ENCODE results near the gene NPC1. TPM values are rescaled to one million over a fixed set of nuclear protein-coding genes. Genes with fewer than 3 reads are reported as not detected.

NPC1 gene
- total RNA-seq, 1 donor from 2014 or later: 143 TPM

DNA sequence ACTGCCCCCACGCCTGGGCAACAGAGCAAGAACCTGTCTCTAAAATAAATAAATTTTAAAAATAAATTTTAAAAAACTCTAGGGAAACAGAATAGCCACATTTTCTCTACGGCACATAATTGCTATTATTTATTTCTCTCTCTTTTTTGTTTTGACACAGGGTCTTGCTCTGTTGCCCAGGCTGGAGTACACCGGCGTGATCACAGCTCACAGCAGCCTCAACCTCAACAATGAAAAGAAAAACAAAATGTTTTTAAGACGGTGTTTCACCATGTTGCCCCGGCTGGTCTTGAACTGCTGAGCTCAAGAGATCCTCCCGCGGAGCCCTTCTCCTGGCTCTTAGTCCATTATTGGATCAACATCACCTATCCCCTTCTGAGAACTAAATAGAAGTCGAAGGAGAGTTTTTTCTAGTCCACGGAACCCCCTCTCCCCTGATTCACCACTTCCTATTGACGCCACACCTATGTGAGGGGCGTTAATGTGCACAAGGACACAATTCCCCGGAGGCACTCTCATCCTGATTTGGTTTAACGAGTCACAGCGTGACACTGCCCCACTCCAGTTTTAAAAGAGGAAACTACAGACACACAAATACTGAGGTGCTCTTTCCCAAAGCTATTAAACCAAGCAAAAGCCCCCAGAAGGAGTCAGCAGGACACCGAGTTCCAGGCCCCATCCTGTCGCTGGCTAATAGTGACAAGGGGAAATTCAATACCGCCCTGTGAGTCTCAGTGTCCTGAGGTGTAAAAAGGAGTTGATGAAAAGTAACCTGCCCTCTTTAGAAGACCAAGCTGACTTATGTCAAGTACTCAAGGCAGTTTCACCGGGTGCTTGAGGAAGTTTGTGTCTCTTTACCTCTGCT lies 1.1 kb downstream of the NPC1 start:
- Histone ChIP-seq H3K4me3 (peak overlapping the region; percentile 95), H3K27ac (peak overlapping the region; percentile 100), H3K4me1 (peaks cover 34% of the 10 kb centered on the region), H3K36me3 (no peaks in the 10 kb centered on the region), H3K27me3 (no peaks in the 10 kb centered on the region), H3K9me3 (no peaks in the 10 kb centered on the region)
- no peak for DNase-seq
- TF ChIP-seq, protein P1, sequence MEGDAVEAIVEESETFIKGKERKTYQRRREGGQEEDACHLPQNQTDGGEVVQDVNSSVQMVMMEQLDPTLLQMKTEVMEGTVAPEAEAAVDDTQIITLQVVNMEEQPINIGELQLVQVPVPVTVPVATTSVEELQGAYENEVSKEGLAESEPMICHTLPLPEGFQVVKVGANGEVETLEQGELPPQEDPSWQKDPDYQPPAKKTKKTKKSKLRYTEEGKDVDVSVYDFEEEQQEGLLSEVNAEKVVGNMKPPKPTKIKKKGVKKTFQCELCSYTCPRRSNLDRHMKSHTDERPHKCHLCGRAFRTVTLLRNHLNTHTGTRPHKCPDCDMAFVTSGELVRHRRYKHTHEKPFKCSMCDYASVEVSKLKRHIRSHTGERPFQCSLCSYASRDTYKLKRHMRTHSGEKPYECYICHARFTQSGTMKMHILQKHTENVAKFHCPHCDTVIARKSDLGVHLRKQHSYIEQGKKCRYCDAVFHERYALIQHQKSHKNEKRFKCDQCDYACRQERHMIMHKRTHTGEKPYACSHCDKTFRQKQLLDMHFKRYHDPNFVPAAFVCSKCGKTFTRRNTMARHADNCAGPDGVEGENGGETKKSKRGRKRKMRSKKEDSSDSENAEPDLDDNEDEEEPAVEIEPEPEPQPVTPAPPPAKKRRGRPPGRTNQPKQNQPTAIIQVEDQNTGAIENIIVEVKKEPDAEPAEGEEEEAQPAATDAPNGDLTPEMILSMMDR (IDR thresholded peaks at IDR 0.05): no peak
- intact Hi-C loops (cut with DNase I): no loop called here
- ATAC-seq: no peak

- Histone ChIP-seq H3K4me1 (peaks cover 42% of the 10 kb centered on the region), H3K36me3 (no peaks in the 10 kb centered on the region), H3K4me3 (peak overlapping the region; percentile 95), H3K27ac (peak overlapping the region; percentile 100), H3K9me3 (no peaks in the 10 kb centered on the region), H3K27me3 (no peaks in the 10 kb centered on the region)
- DNase-seq (no peak), ATAC-seq (no peak)
- TF ChIP-seq, protein P1 (IDR thresholded peaks at IDR 0.05): no peak
- intact Hi-C loops (cut with DNase I): loop anchor here (5.0 kb wide), 1 partner anchor 62 kb away; no protein-coding TSS in a partner anchor
These were observed 2.0 kb downstream of the NPC1 start for GRCh38 chr18:23584019-23584983.

GRCh38 chr18:23583071-23583865 lies 3.0 kb downstream of the NPC1 start:
- TF ChIP-seq, protein P1 (IDR thresholded peaks at IDR 0.05): no peak
- ATAC-seq (no peak), DNase-seq (no peak)
- no peaks in the 10 kb centered on the region for H3K27me3 ChIP-seq
- H3K36me3 ChIP-seq: no peaks in the 10 kb centered on the region
- intact Hi-C loops (cut with DNase I): loop anchor here (5.0 kb wide), 1 partner anchor 61 kb away; no protein-coding TSS in a partner anchor
- H3K4me1 ChIP-seq: peaks cover 52% of the 10 kb centered on the region
- H3K4me3 ChIP-seq: peak overlapping the region; percentile 95
- H3K27ac ChIP-seq: no peak overlapping the region
- no peaks in the 10 kb centered on the region for H3K9me3 ChIP-seq

- TF ChIP-seq, protein P1 (IDR thresholded peaks at IDR 0.05): no peak
- no peak for ATAC-seq
- peaks cover 48% of the 10 kb centered on the region for H3K4me1 ChIP-seq
- no peaks in the 10 kb centered on the region for H3K9me3 ChIP-seq
- intact Hi-C loops (cut with DNase I): loop anchor here (5.0 kb wide), 1 partner anchor 59 kb away; no protein-coding TSS in a partner anchor
- no peak overlapping the region for H3K4me3 ChIP-seq
- H3K27me3 ChIP-seq: no peaks in the 10 kb centered on the region
- no peak overlapping the region for H3K27ac ChIP-seq
- peaks cover 9% of the 10 kb centered on the region for H3K36me3 ChIP-seq
- DNase-seq: no peak
These were observed 5.5 kb downstream of the NPC1 start for GRCh38 chr18:23580677-23581367.

All from upper lobe of right lung (tissue), 1 donor.